EH (cell line): ENCODE results near the gene STMN3.
"Not testable (repeated sequence)": the region's sequence is repeated elsewhere in the genome, so short reads cannot be mapped to it uniquely, and the experiment has no call there.

Source experiments
- DNase-seq: peaks from one replicate; pipeline ENCODE4 v3.0.0-alpha.2; 2015; ENCODE audit warnings: low read depth

Gene STMN3

DNA sequence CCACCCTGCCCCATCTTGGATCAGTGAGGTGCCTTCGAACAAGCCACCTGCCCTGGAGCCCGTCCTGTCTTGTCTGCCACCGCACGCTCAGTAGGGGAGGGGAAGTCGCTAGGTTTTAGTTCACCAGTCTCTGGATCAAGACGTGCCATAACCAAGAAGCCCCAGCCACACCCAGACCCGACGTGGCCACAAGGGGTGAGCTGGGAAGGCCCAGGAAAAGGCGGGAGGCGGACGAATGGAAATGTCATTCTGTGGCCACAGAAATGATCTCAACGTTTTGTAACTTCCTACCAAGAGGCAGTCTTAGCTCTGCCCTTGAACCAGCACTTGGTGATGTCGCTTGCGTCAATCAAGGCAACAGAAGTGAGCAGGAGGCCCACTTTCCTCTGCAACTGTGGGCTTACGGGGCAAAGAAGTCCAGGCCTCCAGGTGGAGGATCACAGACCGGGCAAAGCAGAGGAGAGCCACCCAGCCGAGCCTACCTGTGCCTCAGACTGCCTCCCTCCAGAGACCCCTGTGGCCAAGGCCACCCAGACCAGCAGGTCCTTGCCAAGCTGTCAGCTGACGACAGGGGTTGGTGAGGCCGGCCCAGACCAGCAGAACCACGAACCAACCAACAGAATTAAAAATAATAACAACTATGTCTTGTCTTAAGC is 40.8 kb downstream of the STMN3 start:
- no peak for DNase-seq

DNA sequence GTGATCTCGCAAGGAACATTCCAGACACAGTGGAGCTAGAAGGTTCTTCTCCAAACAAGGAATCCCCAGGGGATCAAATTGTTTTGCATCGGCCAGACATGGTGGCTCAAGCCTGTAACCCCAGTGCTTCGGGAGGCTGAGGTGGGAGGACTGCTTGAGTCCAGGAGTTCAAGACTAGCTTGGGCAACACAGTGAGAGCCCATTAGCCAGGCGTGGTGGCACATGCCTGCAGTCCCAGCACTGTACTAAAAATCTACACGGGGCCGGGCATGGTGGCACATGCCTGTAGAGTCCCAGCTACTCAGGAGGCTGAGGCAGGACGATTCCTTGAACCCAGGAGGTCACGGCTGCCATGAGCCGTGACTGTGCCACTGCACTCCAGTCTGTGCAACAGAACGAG is 41.6 kb downstream of the STMN3 start:
- DNase-seq, result no peak

DNA sequence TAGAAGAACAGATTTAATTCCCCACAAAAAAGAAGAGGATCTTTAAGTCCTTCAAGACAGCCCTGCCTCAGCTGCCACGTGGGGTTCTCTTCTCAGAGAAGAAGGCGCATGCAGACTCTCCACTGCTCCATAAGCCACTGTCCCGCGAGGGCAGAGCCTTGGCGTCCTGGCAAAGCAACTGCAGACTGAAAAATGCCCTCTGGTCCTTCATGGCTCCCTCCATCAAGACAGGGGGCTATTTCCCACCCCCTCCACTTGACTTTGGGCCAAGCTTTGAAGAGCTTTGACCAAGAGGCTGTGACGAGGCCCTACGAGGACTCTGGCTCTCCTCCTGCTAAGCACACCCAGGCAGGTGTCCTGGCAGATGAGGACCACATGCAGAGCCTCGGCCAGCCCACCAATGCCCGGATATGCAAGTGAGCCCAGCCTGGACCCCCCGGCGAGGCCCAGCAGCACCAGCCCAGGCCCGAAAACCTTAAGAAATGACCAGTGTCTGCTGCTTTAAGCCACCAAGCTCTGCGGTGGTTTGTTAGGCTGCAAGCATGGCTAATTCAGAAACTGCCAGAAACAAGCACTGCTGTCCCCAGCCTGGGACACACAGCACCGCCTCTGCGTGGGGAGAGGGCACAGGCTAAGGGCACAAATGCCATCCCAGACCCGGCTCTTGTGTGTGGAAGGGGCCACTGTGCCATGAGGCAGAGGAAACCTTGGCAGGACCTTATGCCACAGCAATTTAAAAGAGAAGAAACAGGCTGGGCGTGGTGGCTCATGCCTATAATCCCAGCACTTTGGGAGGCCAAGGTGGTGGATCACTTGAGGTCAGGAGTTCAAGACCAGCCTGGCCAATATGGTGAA is 42.4 kb downstream of the STMN3 start:
- DNase-seq, result no peak

DNA sequence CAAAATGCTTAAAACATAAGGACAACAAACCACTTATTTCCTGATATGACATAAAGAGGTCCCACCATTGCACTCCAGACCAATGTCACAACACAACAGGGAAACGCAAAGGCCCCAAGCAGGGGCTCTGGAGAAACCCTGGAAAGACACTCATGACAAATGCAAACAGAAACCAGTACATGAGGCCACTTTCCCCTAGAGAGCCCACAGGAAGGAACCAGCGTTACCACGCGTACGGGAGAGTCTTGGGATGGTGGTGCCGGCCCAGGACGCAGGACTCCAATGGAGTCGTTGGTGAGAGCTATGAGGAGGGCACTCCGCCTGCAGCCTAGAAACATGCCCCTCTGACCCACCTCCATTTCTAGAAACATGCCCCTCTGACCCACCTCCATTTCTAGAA is 46.5 kb downstream of the STMN3 start:
- DNase-seq, result no peak

DNA sequence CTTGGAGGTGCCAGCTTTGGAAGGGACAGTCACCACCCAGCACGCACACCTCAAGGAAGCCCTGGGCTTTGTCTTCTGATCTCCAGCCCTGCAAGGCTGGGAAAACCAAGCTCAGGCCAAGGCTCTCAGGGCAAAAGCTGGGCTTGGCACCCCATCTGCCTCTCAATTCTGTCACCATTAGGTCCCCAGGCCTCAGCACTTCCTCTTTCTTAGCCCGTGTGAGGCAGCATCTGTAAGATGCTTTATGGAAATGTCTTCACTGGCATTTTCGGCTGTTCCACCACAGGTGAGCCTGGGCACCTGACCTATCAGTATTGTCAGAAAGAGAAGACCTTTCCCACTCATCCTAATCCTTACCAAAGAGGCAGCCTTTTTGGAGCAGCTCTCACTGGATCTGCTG is 50.9 kb downstream of the STMN3 start:
- no peak for DNase-seq

DNA sequence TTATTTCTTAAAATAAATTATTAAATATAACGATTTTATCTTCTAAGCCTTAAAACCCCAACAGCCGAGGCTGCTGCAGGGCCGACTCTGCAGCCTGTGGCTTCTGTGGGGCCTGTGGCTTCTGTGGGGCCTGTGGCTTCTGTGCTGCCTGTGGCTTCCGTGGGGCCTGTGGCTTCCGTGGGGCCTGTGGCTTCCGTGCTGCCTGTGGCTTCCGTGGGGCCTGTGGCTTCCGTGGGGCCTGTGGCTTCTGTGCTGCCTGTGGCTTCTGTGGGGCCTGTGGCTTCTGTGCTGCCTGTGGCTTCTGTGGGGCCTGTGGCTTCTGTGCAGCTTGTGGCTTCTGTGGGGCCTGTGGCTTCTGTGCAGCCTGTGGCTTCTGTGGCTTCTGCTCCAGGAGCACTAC is 51.5 kb downstream of the STMN3 start:
- not testable (repeated sequence) for DNase-seq

DNA sequence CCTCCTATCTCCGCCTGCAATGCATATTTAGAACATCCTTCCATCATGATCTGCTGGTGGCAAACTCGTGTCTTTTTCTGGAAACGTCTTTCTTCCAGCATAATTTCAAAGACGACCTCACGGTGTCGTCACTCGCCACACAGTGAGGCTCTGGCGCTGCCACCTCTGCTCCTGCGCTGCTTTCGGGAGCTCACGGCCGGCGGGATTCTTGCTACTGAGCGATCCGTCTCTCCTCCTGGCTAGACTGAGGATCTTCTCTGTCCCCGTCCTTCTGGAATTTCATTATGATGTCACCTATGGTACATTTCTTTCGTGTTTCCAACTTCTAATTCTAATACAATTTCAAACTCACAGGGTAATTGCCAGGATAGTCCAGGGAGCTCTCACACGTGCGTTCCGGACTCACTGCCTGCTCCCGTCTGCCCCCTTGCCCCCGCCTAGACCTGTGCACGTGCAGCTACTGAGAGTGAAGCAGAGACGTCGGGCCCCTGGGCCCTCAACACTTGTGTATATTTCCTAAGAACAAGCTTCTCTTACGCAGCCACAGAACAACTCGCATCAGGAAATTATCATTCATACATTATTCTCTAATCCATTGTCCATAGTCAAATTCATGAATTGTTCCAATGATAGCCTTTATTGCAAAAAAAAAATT is 53.7 kb downstream of the STMN3 start:
- no peak for DNase-seq

DNA sequence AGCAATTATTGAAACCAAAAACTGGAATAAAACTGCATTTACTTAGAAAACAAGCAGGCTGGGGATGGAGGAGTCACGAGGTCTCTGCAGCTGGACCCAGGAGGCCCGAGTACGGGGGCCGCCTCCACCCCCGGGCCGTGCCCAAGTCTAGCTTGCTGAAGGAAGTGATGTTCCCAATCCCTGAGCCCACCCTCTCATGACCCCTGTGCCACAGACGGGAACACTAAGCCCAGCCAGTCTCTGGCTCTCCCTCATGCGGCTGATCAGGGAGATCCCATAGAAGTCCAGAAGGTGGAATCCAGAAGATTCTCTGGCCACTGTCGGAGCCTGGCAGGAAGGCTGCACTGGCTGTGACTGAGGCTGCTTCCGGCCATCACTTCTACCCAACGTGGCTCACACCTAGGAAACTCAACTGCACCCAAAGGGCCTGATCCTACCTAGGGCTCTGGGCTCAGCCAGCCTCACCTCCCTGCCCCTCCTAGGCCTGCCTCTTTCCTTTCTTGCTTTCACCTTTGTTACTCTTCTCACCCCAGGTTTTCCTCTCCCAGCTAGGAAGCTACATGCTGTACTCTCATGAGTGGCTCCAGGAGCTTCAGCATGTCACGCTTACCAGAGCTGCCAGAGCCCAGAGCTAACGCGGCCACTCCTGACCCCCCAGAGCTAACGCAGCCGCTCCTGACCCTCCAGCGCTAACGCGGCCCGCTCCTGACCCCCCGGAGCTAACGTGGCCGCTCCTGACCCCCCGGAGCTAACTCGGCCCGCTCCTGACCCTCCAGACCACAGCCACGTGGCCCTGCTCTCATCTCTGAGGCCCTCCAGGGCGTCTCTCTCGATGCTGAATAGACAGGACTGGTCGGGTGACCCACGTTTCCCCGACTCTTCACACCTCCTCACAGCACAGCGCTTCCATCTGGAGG is 54.5 kb downstream of the STMN3 start:
- no peak for DNase-seq

DNA sequence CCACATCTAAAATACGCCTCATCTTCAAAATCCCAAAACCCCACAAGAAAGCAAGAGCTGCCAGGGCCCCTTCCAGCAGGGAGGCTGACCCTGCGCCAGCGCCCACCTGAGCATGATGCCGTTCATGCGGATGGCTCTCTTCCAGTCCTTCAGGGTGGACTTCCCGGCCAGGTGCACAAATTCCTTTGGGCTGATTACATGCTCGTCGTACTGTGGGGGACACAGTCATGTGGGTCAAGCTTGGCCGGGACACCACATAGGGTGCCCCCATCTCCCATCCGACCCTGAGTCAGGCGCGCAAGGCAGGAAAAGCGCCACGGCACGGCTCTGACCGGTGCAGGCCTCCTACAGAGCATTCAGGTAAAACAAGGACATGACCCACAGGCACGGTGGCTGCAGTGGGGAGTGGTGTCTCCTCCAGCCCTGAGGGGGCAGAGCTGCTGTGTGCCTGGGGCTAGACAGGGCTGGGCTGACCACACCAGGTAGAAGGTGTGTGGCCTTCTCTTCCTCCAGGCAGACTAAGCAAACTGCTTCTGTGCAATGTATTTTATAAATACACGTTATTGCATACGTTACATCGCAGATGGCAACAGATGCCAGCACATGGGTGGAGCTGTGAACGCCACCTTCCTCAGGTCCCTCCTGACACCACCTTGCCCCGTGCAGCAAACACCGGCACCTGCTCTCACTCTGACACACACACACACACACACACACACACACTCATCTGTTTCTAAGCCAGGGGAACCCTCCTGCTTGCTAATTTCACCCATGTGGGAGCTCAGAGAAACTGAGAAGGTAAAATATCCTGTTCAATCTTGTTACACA is 55.4 kb downstream of the STMN3 start:
- DNase-seq, result no peak

DNA sequence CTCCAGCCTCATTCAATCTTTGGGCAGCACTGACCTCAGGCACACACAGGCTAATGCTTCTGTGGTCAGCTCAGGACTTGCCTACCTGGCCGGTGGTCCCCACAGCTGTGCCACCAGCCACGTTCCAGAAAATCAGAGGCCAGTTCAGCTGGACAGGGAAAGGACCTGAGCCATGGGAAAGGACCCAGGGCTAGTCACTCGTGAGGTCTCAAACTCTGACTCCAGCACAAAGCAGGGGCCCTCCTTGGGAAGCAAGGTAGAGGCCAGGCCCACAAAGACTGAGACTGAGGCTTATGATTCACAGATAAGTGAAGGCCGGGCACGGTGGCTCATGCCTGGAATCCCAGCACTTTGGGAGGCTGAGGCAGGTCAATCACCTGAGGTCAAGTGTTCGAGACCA is 56.8 kb downstream of the STMN3 start:
- DNase-seq, result no peak

DNA sequence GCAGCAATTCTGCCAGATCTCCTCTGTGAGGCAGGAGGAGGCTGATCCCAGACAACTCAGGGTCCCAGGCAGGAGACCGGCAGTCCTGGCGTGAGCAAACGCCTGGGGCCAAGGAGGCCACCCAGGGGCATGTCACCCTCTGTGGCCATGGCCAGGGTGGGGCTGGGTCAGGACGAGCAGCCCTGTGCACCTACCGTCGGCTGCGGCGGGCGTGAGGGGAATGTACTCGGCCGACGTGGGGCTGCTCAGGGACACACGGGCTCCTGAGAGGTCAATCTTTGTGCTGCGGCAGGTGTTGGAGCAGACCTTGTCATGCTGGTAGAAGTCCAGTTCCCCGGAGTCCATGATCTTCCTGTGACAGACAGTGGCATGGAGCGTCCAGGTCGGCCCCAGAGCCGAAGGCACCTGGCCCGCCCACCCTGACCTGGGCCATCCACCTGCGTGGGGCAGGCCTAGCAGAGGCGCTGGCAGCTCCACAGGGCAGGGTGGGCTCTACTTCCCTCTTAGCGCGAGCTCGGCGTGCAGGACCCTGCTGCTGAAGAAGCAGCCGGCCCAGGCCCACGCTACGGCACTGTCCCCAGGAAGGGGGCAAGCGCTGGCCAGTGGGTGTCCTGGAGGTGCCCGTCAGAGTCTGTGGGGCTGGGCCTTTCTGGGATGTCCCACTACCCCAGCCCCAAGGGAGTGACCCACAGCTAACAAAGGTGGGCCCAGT is 57.7 kb downstream of the STMN3 start:
- no peak for DNase-seq

DNA sequence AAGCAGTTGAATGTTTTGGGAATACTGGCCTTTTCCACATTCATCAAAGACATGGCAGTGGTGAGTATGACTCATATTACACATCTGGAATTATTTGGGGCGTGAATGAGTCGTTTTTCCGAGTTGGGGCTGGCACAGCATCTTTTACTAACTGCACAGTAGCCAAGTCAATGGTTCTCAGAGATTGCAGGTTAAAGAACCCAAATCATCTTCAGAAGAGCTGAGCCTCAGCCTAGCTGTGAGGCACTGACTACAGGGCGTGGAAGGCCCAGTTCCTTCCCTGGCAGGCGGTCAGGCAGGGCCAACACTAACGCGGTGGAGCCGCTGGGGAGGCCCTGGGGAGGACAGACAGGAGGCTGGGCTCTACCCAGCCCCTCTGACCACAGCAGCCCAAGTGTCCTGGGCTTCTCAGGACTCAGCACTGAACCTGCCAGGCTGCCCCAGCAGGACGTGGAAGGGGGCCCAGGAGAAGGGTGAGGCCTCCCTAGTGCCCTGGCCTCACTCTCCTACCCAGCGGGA is 59.1 kb downstream of the STMN3 start:
- peak; percentile 53 for DNase-seq

DNA sequence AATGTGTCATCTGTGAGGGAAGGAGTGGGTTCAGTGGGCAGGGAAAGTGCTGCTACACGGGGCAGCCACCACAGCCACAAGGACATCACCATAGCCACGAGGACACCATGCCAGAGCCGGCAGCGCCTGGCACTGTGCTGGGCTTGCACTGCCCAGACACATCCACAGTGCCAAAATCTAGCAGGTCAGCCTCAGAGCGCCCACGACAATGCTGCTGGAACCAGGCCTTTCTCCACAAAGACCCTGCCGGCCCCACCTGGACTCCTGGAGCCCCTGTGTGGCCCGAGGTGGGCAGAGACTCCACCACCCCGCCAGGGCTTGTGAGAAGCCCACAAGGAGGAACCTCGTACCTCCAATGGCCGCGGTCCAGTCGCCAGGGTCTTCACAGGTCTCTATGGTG is 60.6 kb downstream of the STMN3 start:
- no peak for DNase-seq

DNA sequence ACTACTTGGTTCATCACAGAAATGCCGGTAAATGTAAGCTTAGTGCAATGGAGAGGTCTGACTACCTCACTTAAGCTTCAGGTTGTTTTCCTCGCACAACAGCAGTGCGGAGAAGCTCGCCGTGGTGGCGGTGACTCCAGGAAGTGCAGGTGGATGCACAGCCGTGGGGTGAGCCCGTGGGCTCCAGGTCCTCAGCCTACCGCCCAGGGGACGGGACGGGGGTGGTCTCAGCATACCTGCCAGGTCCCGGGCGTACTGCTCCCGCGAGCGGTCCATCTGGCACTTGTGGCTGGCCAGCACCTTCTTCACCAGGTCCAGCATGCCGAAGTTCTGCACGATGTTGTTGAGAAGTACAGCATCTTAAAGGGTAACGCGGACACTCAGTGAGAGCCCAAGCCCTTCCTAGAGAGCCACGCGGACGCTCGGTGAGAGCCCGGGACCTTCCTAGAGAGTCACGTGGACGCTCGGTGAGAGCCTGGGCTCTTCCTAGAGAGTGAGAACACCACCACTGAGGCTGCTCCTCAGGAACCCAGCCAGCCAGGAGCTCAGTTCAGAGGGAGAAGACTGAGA is 61.4 kb downstream of the STMN3 start:
- DNase-seq, result no peak

DNA sequence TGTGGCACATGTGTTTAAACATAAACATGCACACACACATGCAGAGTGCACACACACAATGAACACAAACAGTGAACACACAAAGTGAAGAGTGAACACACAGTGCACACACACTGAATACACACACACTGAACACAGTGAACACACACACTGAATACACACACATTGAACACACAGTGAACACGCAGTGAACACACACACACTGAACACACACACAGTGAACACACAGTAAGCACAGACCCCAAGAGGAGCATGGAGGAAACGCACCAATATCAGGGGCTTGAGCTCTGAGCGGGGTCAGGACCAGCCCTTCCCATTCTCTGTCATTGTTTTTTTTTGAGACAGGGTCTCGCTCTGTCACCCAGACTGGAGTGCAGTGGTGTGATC is 62.1 kb downstream of the STMN3 start:
- no peak for DNase-seq

DNA sequence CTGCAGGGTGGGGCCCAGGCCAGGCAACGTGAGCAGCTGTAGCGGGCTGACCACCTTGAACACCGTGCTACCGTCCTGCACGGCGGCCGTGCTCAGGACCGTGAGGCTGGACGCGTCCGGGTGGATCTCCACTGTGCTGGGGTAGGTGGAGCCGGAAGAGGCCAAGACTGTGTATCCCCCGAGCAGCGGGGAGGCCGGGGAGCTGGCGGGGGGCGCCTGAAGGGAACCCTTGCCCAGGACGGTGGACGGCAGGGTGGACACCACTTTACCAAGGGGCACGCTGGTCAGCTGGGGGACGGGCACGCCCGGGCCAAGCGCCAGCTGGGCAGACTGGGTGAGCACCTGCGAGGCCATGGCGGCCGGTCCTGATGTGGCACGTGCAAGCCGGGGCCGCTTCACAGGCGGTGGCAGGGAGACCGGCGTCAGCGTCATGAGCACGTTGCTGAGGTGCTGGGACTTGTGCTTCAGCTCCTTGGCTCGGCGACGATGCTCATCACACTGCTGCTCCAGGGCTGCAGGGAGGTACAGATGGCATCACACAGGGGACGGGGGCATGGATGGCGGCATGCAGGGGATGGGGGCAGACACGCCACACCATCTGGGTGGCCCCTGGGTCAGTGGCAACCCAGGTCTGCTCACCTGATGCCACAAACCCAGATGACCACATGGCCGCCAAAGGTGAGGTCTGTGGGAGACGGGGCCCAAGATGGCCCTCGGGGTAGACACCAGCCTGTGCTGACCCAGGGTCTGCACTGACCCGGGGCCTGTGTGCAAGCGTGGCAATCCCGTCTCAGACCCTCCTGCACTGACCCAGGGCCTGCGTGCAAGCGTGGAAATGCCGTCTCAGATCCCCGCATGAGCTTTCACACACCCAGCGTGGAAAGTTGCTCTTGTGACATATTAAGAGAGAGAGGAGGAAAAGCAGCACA is 62.7 kb downstream of the STMN3 start:
- DNase-seq, result no peak
